ENCODE results near the gene CEP97.

GRCh38 chr3:101810022-101810418 lies 85.6 kb downstream of the CEP97 start:
- TF ChIP-seq CTCF (IDR thresholded peaks at IDR 0.05) (no peak), POLR2A (IDR thresholded peaks at IDR 0.05) (no peak)
